Activated CD4-positive, alpha-beta memory T cell treated with anti-CD3 and anti-CD28 coated beads for 36 hours (primary cell): ENCODE results near the gene C1QTNF1. TPM values are rescaled to one million over a fixed set of nuclear protein-coding genes. Genes with fewer than 3 reads are reported as not detected.
A peak's percentile ranks its signal among the peaks of the same experiment; 100 is the strongest.

Experiments used
- CTCF ChIA-PET: fragments of 350-600 bp; sonication (Branson Sonifier 250); formaldehyde crosslinking; loops from one replicate; lab custom pipeline; 2021; ENCODE audit warnings: antibody characterized with exemption, inconsistent platforms; lab: Charles Lee
- POLR2A ChIA-PET: fragments of 350-600 bp; sonication (Branson Sonifier 250); formaldehyde crosslinking; loops from one replicate; lab custom pipeline; 2021; ENCODE audit warnings: antibody characterized with exemption; lab: Charles Lee
- DNase-seq: peaks from one replicate; pipeline ENCODE4 v3.0.0-alpha.2; 2020
- H3K27ac Mint-ChIP-seq: one replicate; pipeline ENCODE4 v1.8.0; 2021; ENCODE audit warnings: mixed read lengths
- H3K27me3 Mint-ChIP-seq: one replicate; pipeline ENCODE4 v1.8.0; 2021; ENCODE audit warnings: mixed read lengths
- H3K36me3 Mint-ChIP-seq: one replicate; pipeline ENCODE4 v1.8.0; 2021; ENCODE audit warnings: mixed read lengths
- H3K4me1 Mint-ChIP-seq: one replicate; pipeline ENCODE4 v1.8.0; 2021; ENCODE audit warnings: low read depth, mixed read lengths
- H3K4me3 Mint-ChIP-seq: one replicate; pipeline ENCODE4 v1.8.0; 2021; ENCODE audit warnings: mild to moderate bottlenecking, mixed read lengths
- H3K9me3 Mint-ChIP-seq: one replicate; pipeline ENCODE4 v1.8.0; 2021; ENCODE audit warnings: mixed read lengths
- intact Hi-C: fragments of 100-400 bp; cut with micrococcal nuclease; formaldehyde crosslinking; loops from one replicate; pipeline ENCODE4 v1.15.1; 2023
- total RNA-seq, 2 experiments: library from RNA; stranded (reverse); gene quantifications; one replicate each; pipeline ENCODE4 v1.2.3, GENCODE V29; 2021

The C1QTNF1 gene
- total RNA-seq, 2 experiments from 2014 or later: 0.31 to 0.38 TPM

- H3K27ac Mint-ChIP-seq: no peak overlapping the region
- intact Hi-C loops: no loop called here
Observed at GRCh38 chr17:79083191-79083971, 59.4 kb downstream of the C1QTNF1 start.

GRCh38 chr17:79084291-79085153 is 60.6 kb downstream of the C1QTNF1 start:
- DNase-seq: no peak
- Mint-ChIP-seq H3K4me1 (no peaks in the 10 kb centered on the region), H3K27me3 (no peaks in the 10 kb centered on the region), H3K27ac (no peak overlapping the region), H3K9me3 (no peaks in the 10 kb centered on the region), H3K4me3 (no peak overlapping the region), H3K36me3 (peaks cover 19% of the 10 kb centered on the region)
- ChIA-PET CTCF (interaction anchor here (0.7 to 6.5 kb wide), 10 partner anchors 8 to 316 kb away, joined by 3 to 67 read pairs (median 4); partner anchors contain the start of gene ENGASE), POLR2A (no interaction called here)
- intact Hi-C loops: no loop called here

More at GRCh38 chr17:79083191-79083971, 59.4 kb downstream of the C1QTNF1 start:
- DNase-seq: no peak
- Mint-ChIP-seq H3K9me3 (no peaks in the 10 kb centered on the region), H3K4me3 (no peak overlapping the region), H3K27me3 (no peaks in the 10 kb centered on the region), H3K4me1 (no peaks in the 10 kb centered on the region), H3K36me3 (peaks cover 21% of the 10 kb centered on the region)
- ChIA-PET POLR2A (no interaction called here), CTCF (interaction anchor here (0.7 to 6.5 kb wide), 13 partner anchors 10 to 310 kb away, joined by 3 to 67 read pairs (median 5); no protein-coding TSS in a partner anchor)

GRCh38 chr17:79085154-79085920 is 61.4 kb downstream of the C1QTNF1 start:
- H3K27ac Mint-ChIP-seq: no peak overlapping the region
- no peak overlapping the region for H3K4me3 Mint-ChIP-seq
- H3K9me3 Mint-ChIP-seq: no peaks in the 10 kb centered on the region
- H3K36me3 Mint-ChIP-seq: peaks cover 12% of the 10 kb centered on the region
- intact Hi-C loops: no loop called here
- no peak for DNase-seq
- no peaks in the 10 kb centered on the region for H3K27me3 Mint-ChIP-seq
- CTCF ChIA-PET: interaction anchor here (0.7 to 6.5 kb wide), 11 partner anchors 8 to 315 kb away, joined by 3 to 67 read pairs (median 4); partner anchors contain the start of gene ENGASE
- POLR2A ChIA-PET: no interaction called here
- H3K4me1 Mint-ChIP-seq: no peaks in the 10 kb centered on the region

- H3K4me1 Mint-ChIP-seq: no peaks in the 10 kb centered on the region
- H3K9me3 Mint-ChIP-seq: no peaks in the 10 kb centered on the region
- H3K4me3 Mint-ChIP-seq: no peak overlapping the region
- ChIA-PET POLR2A (no interaction called here), CTCF (interaction anchor here (0.8 to 6.5 kb wide), 7 partner anchors 8 to 308 kb away, joined by 3 to 67 read pairs (median 4); partner anchors contain the start of gene ENGASE)
- intact Hi-C loops: loop anchor here (2.0 kb wide), 1 partner anchor 307 kb away; no protein-coding TSS in a partner anchor
- no peaks in the 10 kb centered on the region for H3K27me3 Mint-ChIP-seq
- no peak overlapping the region for H3K27ac Mint-ChIP-seq
- H3K36me3 Mint-ChIP-seq: peaks cover 7% of the 10 kb centered on the region
- no peak for DNase-seq
Observed at GRCh38 chr17:79085921-79086551, 62.1 kb downstream of the C1QTNF1 start.

- CTCF ChIA-PET: interaction anchor here (0.6 to 6.5 kb wide), 14 partner anchors 8 to 631 kb away, joined by 3 to 67 read pairs (median 4); partner anchors contain the start of gene ENGASE
- no peak overlapping the region for H3K27ac Mint-ChIP-seq
- H3K36me3 Mint-ChIP-seq: peaks cover 6% of the 10 kb centered on the region
- intact Hi-C loops: loop anchor here (1.0 to 2.0 kb wide), 2 partner anchors 301 to 306 kb away; no protein-coding TSS in a partner anchor
- H3K4me1 Mint-ChIP-seq: no peaks in the 10 kb centered on the region
- H3K27me3 Mint-ChIP-seq: no peaks in the 10 kb centered on the region
- POLR2A ChIA-PET: no interaction called here
- H3K9me3 Mint-ChIP-seq: no peaks in the 10 kb centered on the region
- no peak overlapping the region for H3K4me3 Mint-ChIP-seq
- no peak for DNase-seq
Observed at GRCh38 chr17:79086609-79087427, 62.8 kb downstream of the C1QTNF1 start.

GRCh38 chr17:79087428-79088143 is 63.6 kb downstream of the C1QTNF1 start:
- Mint-ChIP-seq H3K36me3 (peaks cover 4% of the 10 kb centered on the region), H3K9me3 (no peaks in the 10 kb centered on the region)
- intact Hi-C loops: loop anchor here (1.0 to 2.0 kb wide), 2 partner anchors 301 to 305 kb away; no protein-coding TSS in a partner anchor

GRCh38 chr17:79088247-79088996 is 64.5 kb downstream of the C1QTNF1 start:
- no peaks in the 10 kb centered on the region for H3K4me1 Mint-ChIP-seq
- intact Hi-C loops: no loop called here
- CTCF ChIA-PET: interaction anchor here (0.6 to 6.5 kb wide), 11 partner anchors 13 to 305 kb away, joined by 3 to 67 read pairs (median 4); no protein-coding TSS in a partner anchor
- DNase-seq: no peak
- no peaks in the 10 kb centered on the region for H3K9me3 Mint-ChIP-seq
- POLR2A ChIA-PET: no interaction called here
- no peak overlapping the region for H3K27ac Mint-ChIP-seq
- H3K27me3 Mint-ChIP-seq: peaks cover 3% of the 10 kb centered on the region
- H3K36me3 Mint-ChIP-seq: peaks cover 4% of the 10 kb centered on the region
- H3K4me3 Mint-ChIP-seq: no peak overlapping the region

More at GRCh38 chr17:79087428-79088143, 63.6 kb downstream of the C1QTNF1 start:
- CTCF ChIA-PET: interaction anchor here (0.6 to 6.5 kb wide), 18 partner anchors 9 to 632 kb away, joined by 3 to 67 read pairs (median 4); partner anchors contain the start of gene ENGASE
- peaks cover 2% of the 10 kb centered on the region for H3K27me3 Mint-ChIP-seq
- POLR2A ChIA-PET: no interaction called here
- H3K4me1 Mint-ChIP-seq: no peaks in the 10 kb centered on the region
- H3K4me3 Mint-ChIP-seq: no peak overlapping the region
- H3K27ac Mint-ChIP-seq: no peak overlapping the region
- peak; percentile 82 for DNase-seq

- H3K9me3 Mint-ChIP-seq: no peaks in the 10 kb centered on the region
- CTCF ChIA-PET: interaction anchor here (0.9 to 6.5 kb wide), 5 partner anchors 22 to 305 kb away, joined by 4 to 67 read pairs (median 6); no protein-coding TSS in a partner anchor
- no peaks in the 10 kb centered on the region for H3K4me1 Mint-ChIP-seq
- no peak overlapping the region for H3K4me3 Mint-ChIP-seq
- peaks cover 5% of the 10 kb centered on the region for H3K27me3 Mint-ChIP-seq
- POLR2A ChIA-PET: no interaction called here
- no peak for DNase-seq
- H3K36me3 Mint-ChIP-seq: peaks cover 4% of the 10 kb centered on the region
- H3K27ac Mint-ChIP-seq: no peak overlapping the region
- intact Hi-C loops: no loop called here
Observed at GRCh38 chr17:79088997-79089328, 65.0 kb downstream of the C1QTNF1 start.

GRCh38 chr17:79089720-79090442 is 65.9 kb downstream of the C1QTNF1 start:
- Mint-ChIP-seq H3K9me3 (no peaks in the 10 kb centered on the region), H3K36me3 (peaks cover 4% of the 10 kb centered on the region), H3K27ac (no peak overlapping the region), H3K4me1 (no peaks in the 10 kb centered on the region), H3K4me3 (no peak overlapping the region), H3K27me3 (peaks cover 14% of the 10 kb centered on the region)
- ChIA-PET POLR2A (no interaction called here), CTCF (interaction anchor here (0.5 to 6.5 kb wide), 4 partner anchors 23 to 1430 kb away, joined by 4 to 67 read pairs (median 4); no protein-coding TSS in a partner anchor)
- intact Hi-C loops: no loop called here
- DNase-seq: no peak
